AG10803 (cell line): ENCODE data around the gene TTYH3.

Source experiments
- DNase-seq: peaks from one replicate; pipeline ENCODE4 v3.0.0; 2010; ENCODE audit warnings: low read depth
- H3K4me3 ChIP-seq: 2 replicates; pipeline ENCODE4 v1.5.1; 2011; ENCODE audit warnings: mild to moderate bottlenecking, low read length, control low read depth
- CTCF ChIP-seq: conservative IDR thresholded peaks from 2 replicates; pipeline ENCODE4 v1.5.1; 2011; ENCODE audit warnings: mild to moderate bottlenecking, low read length, control low read depth, inconsistent platforms

Gene TTYH3

GRCh38 chr7:2659556-2660358 lies 28.0 kb downstream of the TTYH3 start:
- DNase-seq = no peak
- no peak for TF ChIP-seq CTCF
- H3K4me3 ChIP-seq = no peak overlapping the region

GRCh38 chr7:2660359-2661095 lies 28.7 kb downstream of the TTYH3 start:
- DNase-seq = no peak
- H3K4me3 ChIP-seq = no peak overlapping the region
- TF ChIP-seq CTCF = peak; percentile 33

GRCh38 chr7:2661096-2661449 lies 29.3 kb downstream of the TTYH3 start:
- no peak overlapping the region for H3K4me3 ChIP-seq
- no peak for DNase-seq
- no peak for TF ChIP-seq CTCF

- H3K4me3 ChIP-seq = no peak overlapping the region
- DNase-seq = no peak
- TF ChIP-seq CTCF = no peak
These were observed 30.0 kb downstream of the TTYH3 start for GRCh38 chr7:2661602-2662272.

GRCh38 chr7:2662273-2663120 lies 30.7 kb downstream of the TTYH3 start:
- TF ChIP-seq CTCF = no peak
- H3K4me3 ChIP-seq = no peak overlapping the region
- no peak for DNase-seq

- no peak overlapping the region for H3K4me3 ChIP-seq
- DNase-seq = no peak
These were observed 31.5 kb downstream of the TTYH3 start for GRCh38 chr7:2663121-2663886.

More at GRCh38 chr7:2663121-2663886, 31.5 kb downstream of the TTYH3 start:
- TF ChIP-seq CTCF = no peak
